Colonic mucosa (tissue), 4 donors: ENCODE measurements around the gene KLHL8. TPM values are rescaled to one million over a fixed set of nuclear protein-coding genes. Genes with fewer than 3 reads are reported as not detected.

Source experiments
- DNase-seq: peaks from one replicate; pipeline ENCODE4 v3.0.0-alpha.2; 2020
- H3K27ac ChIP-seq: fragments of 200-600 bp; one replicate; pipeline ENCODE4 v1.8.0; 2021
- H3K27me3 ChIP-seq: fragments of 200-600 bp; one replicate; pipeline ENCODE4 v1.8.0; 2021
- H3K36me3 ChIP-seq: fragments of 200-600 bp; one replicate; pipeline ENCODE4 v1.8.0; 2021
- H3K4me1 ChIP-seq: fragments of 200-600 bp; one replicate; pipeline ENCODE4 v1.8.0; 2021; ENCODE audit warnings: mild to moderate bottlenecking
- H3K4me3 ChIP-seq: fragments of 200-600 bp; one replicate; pipeline ENCODE4 v1.8.0; 2021
- H3K9ac ChIP-seq, 2 donors: one replicate each; pipeline ENCODE4 v1.7.0; 2013; ENCODE audit warnings: control low read depth in 2 of 2, low read depth in 2 of 2, low read length in 2 of 2
- H3K9me3 ChIP-seq: fragments of 200-600 bp; one replicate; pipeline ENCODE4 v1.8.0; 2021
- intact Hi-C: fragments of 100-400 bp; cut with DNase I; formaldehyde crosslinking; loops from one replicate; pipeline ENCODE4 v1.14.1; 2022
- total RNA-seq, 2 donors: library from RNA; stranded (reverse); fragmentation: NEBNext Ultra II Directional in 1 of 2; extraction: Animal tissue kit (Norgen Biotek cat#: 25700) in 1 of 2; gene quantifications; one replicate each; pipeline ENCODE4 v1.2.1, GENCODE V29; 2021
- TF ChIP-seq, protein P1 (sequence below): fragments of 200-600 bp; IDR thresholded peaks from one replicate; pipeline ENCODE4 v1.8.0; 2022; ENCODE audit warnings: antibody characterized with exemption, mild to moderate bottlenecking
- donor health status: healthy.
- donor health status: DM: no; HTN: no; CAD: no.
- donor health status: DM: no; HTN: no; CAD: no.

Gene KLHL8
- total RNA-seq: 10 to 100 TPM; 19.5 to 19.7 TPM

GRCh38 chr4:87220094-87220822 is at the start of gene KLHL8:
Gene KLHL8, minus strand, starts transcription at chr4:87220618. Its CDS starts 25,079 bp downstream, at chr4:87195539.
- Histone ChIP-seq H3K27ac (peak within 1 kb of the TSS; percentile 95), H3K9me3 (no peaks in the 10 kb centered on the region), H3K4me3 (peak within 1 kb of the TSS; percentile 89), H3K36me3 (no peaks in the 10 kb centered on the region), H3K27me3 (no peaks in the 10 kb centered on the region), H3K4me1 (no peaks in the 10 kb centered on the region), H3K9ac (peak within 1 kb of the TSS; percentile 91 to 98)
- DNase-seq: peak; percentile 89
- intact Hi-C loops: no loop called here
- TF ChIP-seq, protein P1, sequence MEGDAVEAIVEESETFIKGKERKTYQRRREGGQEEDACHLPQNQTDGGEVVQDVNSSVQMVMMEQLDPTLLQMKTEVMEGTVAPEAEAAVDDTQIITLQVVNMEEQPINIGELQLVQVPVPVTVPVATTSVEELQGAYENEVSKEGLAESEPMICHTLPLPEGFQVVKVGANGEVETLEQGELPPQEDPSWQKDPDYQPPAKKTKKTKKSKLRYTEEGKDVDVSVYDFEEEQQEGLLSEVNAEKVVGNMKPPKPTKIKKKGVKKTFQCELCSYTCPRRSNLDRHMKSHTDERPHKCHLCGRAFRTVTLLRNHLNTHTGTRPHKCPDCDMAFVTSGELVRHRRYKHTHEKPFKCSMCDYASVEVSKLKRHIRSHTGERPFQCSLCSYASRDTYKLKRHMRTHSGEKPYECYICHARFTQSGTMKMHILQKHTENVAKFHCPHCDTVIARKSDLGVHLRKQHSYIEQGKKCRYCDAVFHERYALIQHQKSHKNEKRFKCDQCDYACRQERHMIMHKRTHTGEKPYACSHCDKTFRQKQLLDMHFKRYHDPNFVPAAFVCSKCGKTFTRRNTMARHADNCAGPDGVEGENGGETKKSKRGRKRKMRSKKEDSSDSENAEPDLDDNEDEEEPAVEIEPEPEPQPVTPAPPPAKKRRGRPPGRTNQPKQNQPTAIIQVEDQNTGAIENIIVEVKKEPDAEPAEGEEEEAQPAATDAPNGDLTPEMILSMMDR: no peak

GRCh38 chr4:87270144-87270543 is 49.7 kb upstream of the KLHL8 start:
- no peak overlapping the region for H3K27ac ChIP-seq
- no peaks in the 10 kb centered on the region for H3K9me3 ChIP-seq
- TF ChIP-seq, protein P1: peak; percentile 30
- H3K9ac ChIP-seq: no peak overlapping the region
- intact Hi-C loops: loop anchor here (5.0 to 10.0 kb wide), 2 partner anchors 105 to 197 kb away; no protein-coding TSS in a partner anchor
- H3K4me3 ChIP-seq: no peak overlapping the region
- H3K4me1 ChIP-seq: no peaks in the 10 kb centered on the region
- no peaks in the 10 kb centered on the region for H3K27me3 ChIP-seq
- H3K36me3 ChIP-seq: no peaks in the 10 kb centered on the region
- no peak for DNase-seq

GRCh38 chr4:87268411-87268810 is 48.0 kb upstream of the KLHL8 start:
- Histone ChIP-seq H3K27ac (no peak overlapping the region), H3K27me3 (no peaks in the 10 kb centered on the region), H3K9ac (no peak overlapping the region), H3K4me3 (no peak overlapping the region), H3K36me3 (no peaks in the 10 kb centered on the region), H3K4me1 (no peaks in the 10 kb centered on the region), H3K9me3 (no peaks in the 10 kb centered on the region)
- intact Hi-C loops: no loop called here
- TF ChIP-seq, protein P1: no peak
- no peak for DNase-seq

- no peak overlapping the region for H3K27ac ChIP-seq
- DNase-seq: no peak
- H3K27me3 ChIP-seq: no peaks in the 10 kb centered on the region
- intact Hi-C loops: no loop called here
- no peaks in the 10 kb centered on the region for H3K36me3 ChIP-seq
- H3K9me3 ChIP-seq: no peaks in the 10 kb centered on the region
- no peak overlapping the region for H3K9ac ChIP-seq
- TF ChIP-seq, protein P1: no peak
- no peak overlapping the region for H3K4me3 ChIP-seq
- H3K4me1 ChIP-seq: no peaks in the 10 kb centered on the region
Observed at GRCh38 chr4:87266986-87267385, 46.6 kb upstream of the KLHL8 start.

GRCh38 chr4:87262886-87263285 is 42.5 kb upstream of the KLHL8 start:
- Histone ChIP-seq H3K27me3 (no peaks in the 10 kb centered on the region), H3K9ac (no peak overlapping the region), H3K4me1 (no peaks in the 10 kb centered on the region), H3K4me3 (no peak overlapping the region), H3K9me3 (no peaks in the 10 kb centered on the region), H3K36me3 (no peaks in the 10 kb centered on the region), H3K27ac (no peak overlapping the region)
- no peak for DNase-seq
- TF ChIP-seq, protein P1: no peak
- intact Hi-C loops: no loop called here
